ENCODE data around the gene L3MBTL3. TPM values are rescaled to one million over a fixed set of nuclear protein-coding genes. Genes with fewer than 3 reads are reported as not detected.
"Not testable (repeated sequence)": the region's sequence is repeated elsewhere in the genome, so short reads cannot be mapped to it uniquely, and the experiment has no call there.

The L3MBTL3 gene
- total RNA-seq, 2 experiments from 2014 or later, result 15.0 to 16.9 TPM

DNA sequence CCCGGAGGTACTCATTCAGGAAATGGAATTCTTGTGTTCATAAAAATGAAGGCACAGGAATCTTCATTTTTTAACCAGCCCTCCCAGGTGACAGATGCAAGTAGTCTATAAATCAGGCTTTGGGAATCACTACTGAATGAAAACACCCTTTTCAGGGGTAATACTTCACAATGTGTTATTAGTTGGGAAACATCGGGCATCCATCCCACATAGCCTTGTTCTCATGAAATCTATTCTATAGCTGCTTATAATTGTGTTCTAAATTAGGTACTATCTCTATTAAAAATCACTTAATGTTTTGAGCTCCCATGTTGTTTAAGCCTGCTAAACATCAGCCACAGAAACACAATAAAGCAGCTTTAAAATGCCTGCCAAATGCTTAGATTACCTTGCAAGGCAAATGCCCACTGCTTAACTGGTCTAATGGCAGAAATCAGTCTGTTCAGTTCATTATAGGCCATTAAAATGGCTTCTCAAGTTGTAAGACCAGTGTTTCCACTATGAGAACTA, 94.9 kb downstream of the L3MBTL3 start:
- H3K4me3 Mint-ChIP-seq, result no peak overlapping the region
- peaks cover 51% of the 10 kb centered on the region for H3K36me3 Mint-ChIP-seq (ENCODE audit: low read depth)
- POLR2A ChIA-PET, result no interaction called here
- peaks cover 8% of the 10 kb centered on the region for H3K9me3 Mint-ChIP-seq
- H3K27ac Mint-ChIP-seq, result no peak overlapping the region
- DNase-seq, result no peak
- peaks cover 2% of the 10 kb centered on the region for H3K4me1 Mint-ChIP-seq
- no peaks in the 10 kb centered on the region for H3K27me3 Mint-ChIP-seq
- CTCF ChIA-PET, result interaction anchor here (1.3 to 2.1 kb wide), 2 partner anchors 129 to 169 kb away, joined by 3 to 5 read pairs; no protein-coding TSS in a partner anchor

DNA sequence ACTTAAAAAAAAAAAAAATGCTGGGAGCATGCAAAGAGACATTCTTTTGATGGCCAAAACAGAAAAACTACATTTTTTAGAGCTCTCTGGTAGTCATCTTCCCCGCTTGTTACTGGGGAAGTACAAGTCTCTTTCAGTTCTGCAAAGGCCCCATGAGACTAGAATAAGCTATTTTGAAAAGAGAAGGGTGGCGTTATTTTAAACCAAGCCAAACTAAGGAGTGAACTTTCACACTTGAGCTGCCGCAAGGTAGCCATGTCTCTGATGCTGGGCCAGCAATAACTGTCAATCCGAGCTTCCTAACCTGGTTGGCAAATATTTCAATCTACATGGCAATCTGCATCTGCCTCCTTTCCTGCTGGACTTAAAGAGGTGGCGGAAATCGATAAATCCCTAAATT, 96.7 kb downstream of the L3MBTL3 start:
- H3K36me3 Mint-ChIP-seq (ENCODE audit: low read depth), result peaks cover 41% of the 10 kb centered on the region
- H3K9me3 Mint-ChIP-seq, result peaks cover 3% of the 10 kb centered on the region
- no peak for DNase-seq
- H3K4me3 Mint-ChIP-seq, result no peak overlapping the region
- H3K4me1 Mint-ChIP-seq, result no peaks in the 10 kb centered on the region
- CTCF ChIA-PET, result no interaction called here
- H3K27ac Mint-ChIP-seq, result no peak overlapping the region
- POLR2A ChIA-PET, result interaction anchor here (0.7 kb wide), 1 partner anchor 27 kb away, joined by 4 read pairs; no protein-coding TSS in a partner anchor
- H3K27me3 Mint-ChIP-seq, result no peaks in the 10 kb centered on the region

DNA sequence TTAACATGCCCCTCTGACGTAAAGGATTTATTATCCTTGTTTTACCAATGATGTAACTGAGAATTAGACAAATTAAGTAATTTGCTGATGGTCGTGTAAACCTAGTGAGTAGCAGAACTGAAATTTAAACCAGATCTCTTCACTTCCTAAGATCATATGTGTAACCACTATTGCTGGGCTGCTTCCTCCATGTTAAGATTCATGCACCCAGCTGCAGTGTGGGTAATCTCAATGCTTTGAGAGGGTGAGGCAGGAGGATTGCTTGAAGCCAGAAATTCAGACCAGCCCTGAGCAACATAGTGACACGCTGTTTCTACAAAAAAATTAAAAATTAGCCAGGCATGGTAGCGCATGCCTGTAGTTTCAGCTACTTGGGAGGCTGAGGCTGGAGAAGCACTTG, 97.9 kb downstream of the L3MBTL3 start:
- DNase-seq, result no peak
- H3K36me3 Mint-ChIP-seq (ENCODE audit: low read depth), result peaks cover 32% of the 10 kb centered on the region
- no peak overlapping the region for H3K27ac Mint-ChIP-seq
- CTCF ChIA-PET, result no interaction called here
- no peak overlapping the region for H3K4me3 Mint-ChIP-seq
- no peaks in the 10 kb centered on the region for H3K9me3 Mint-ChIP-seq
- POLR2A ChIA-PET, result no interaction called here
- no peaks in the 10 kb centered on the region for H3K27me3 Mint-ChIP-seq
- H3K4me1 Mint-ChIP-seq, result no peaks in the 10 kb centered on the region

DNA sequence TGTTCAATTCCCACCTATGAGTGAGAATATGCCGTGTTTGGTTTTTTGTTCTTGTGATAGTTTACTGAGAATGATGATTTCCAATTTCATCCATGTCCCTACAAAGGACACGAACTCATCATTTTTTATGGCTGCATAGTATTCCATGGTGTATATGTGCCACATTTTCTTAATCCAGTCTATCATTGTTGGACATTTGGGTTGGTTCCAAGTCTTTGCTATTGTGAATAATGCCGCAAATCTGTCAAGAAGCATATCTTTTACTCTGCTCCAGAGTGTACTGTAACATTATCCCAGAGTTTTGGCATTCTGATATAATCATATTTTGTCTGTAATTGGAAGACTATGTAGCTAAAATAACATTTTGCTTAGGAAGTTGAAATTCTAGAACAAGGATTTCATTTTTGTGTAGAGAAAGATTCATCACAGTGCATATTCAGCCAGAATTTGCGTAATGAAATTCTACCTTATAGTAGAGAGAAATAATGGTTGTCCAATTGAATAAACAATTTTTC, 98.9 kb downstream of the L3MBTL3 start:
- POLR2A ChIA-PET, result not testable (repeated sequence)

DNA sequence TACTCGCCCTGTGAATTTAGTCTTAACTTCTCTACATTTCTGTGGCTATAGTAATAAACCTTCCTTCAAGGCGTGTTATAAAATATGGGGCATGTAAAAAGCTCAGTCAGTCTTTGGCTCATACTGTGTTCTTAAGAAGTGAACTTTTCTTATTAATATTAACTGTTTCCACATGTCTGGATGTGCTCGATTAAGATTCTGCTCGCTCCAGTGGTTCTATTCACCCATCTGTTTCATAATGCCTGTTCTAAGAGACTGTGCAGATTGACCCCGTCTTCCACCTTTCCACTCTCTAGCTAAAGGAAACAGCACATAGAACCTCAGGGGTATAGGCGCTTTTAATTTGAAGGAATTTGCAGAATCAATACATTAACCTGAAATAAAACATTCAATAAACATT, 99.9 kb downstream of the L3MBTL3 start:
- Mint-ChIP-seq H3K4me3 (no peak overlapping the region), H3K9me3 (no peaks in the 10 kb centered on the region), H3K4me1 (no peaks in the 10 kb centered on the region), H3K27me3 (no peaks in the 10 kb centered on the region), H3K27ac (no peak overlapping the region), H3K36me3 (ENCODE audit: low read depth) (peaks cover 18% of the 10 kb centered on the region)
- DNase-seq, result no peak
- POLR2A ChIA-PET, result interaction anchor here (0.5 kb wide), 1 partner anchor 444 kb away, joined by 3 read pairs; no protein-coding TSS in a partner anchor
- CTCF ChIA-PET, result interaction anchor here (1.1 kb wide), 1 partner anchor 176 kb away, joined by 3 read pairs; no protein-coding TSS in a partner anchor

More for the DNA sequence above, 98.9 kb downstream of the L3MBTL3 start:
- CTCF ChIA-PET, H3K9me3 Mint-ChIP-seq, H3K4me3 Mint-ChIP-seq, H3K4me1 Mint-ChIP-seq, DNase-seq, H3K27me3 Mint-ChIP-seq, H3K27ac Mint-ChIP-seq: not testable (repeated sequence)
- H3K36me3 Mint-ChIP-seq (ENCODE audit: low read depth), result peaks cover 26% of the 10 kb centered on the region

DNA sequence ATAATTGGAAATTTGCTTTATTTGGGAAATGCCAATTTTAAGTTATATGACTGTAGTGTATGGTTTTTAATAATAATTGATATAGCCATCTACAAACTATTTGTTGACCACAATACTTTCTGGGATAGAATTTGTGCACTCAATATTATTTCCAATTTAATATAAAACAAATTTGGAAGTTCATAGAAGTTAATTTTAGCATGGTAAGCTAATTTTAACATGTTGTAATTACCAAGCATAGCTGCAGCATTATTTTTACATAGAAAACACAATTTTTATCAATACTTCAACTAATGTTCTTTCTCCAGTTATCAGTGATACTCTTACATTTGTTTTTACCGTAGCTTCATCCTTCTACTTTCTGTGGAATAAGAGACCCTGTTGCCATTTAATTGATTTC, 100.8 kb downstream of the L3MBTL3 start:
- Mint-ChIP-seq H3K27ac (no peak overlapping the region), H3K4me1 (no peaks in the 10 kb centered on the region), H3K9me3 (no peaks in the 10 kb centered on the region), H3K27me3 (no peaks in the 10 kb centered on the region), H3K36me3 (ENCODE audit: low read depth) (peaks cover 21% of the 10 kb centered on the region), H3K4me3 (no peak overlapping the region)
- POLR2A ChIA-PET, result no interaction called here
- CTCF ChIA-PET, result interaction anchor here (1.1 to 1.5 kb wide), 2 partner anchors 12 to 175 kb away, joined by 3 read pairs; no protein-coding TSS in a partner anchor
- DNase-seq, result no peak

DNA sequence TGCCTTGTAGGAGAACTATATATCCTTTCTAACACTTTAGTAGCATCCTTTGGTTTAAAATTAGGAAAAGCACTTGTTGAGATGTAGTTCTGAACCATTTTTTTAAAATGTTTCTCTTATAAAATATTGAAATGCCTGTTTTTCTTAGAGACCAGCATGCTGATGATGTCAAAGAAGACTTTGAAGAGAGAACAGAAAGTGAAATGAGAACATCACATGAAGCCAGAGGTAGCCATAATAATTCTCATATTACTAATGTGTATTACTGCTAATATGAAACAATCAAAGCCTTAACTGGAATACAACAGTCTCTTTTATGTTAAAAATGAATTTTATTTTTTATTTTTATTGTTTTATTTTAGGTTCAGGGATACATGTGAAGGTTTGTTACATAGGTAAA, 102.3 kb downstream of the L3MBTL3 start:
- no peak for DNase-seq
- peaks cover 22% of the 10 kb centered on the region for H3K36me3 Mint-ChIP-seq (ENCODE audit: low read depth)
- ChIA-PET CTCF (no interaction called here), POLR2A (no interaction called here)
- no peak overlapping the region for H3K27ac Mint-ChIP-seq
- no peaks in the 10 kb centered on the region for H3K9me3 Mint-ChIP-seq
- H3K4me1 Mint-ChIP-seq, result no peaks in the 10 kb centered on the region
- H3K4me3 Mint-ChIP-seq, result no peak overlapping the region
- no peaks in the 10 kb centered on the region for H3K27me3 Mint-ChIP-seq

DNA sequence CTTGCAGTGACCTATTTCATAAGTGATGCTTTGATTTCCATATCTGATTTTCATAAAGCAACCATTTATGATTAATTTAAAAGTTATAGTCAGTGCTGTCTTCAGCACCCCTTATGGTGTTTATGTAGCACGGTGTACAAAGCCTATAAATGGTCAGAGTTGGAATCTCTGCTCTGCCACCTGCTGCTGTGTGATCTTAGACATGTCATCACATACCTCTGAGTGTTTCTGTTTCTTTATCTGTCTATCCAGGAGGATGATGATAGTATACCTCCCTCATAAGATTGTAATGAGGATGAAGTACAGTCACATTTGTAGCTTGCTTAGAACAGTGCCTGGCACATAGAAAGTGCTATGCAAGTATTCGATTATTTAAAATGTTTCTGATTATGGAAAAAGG, 103.9 kb downstream of the L3MBTL3 start:
- POLR2A ChIA-PET, result no interaction called here
- H3K4me1 Mint-ChIP-seq, result peaks cover 2% of the 10 kb centered on the region
- H3K27ac Mint-ChIP-seq, result no peak overlapping the region
- H3K27me3 Mint-ChIP-seq, result no peaks in the 10 kb centered on the region
- H3K4me3 Mint-ChIP-seq, result no peak overlapping the region
- H3K36me3 Mint-ChIP-seq (ENCODE audit: low read depth), result peaks cover 19% of the 10 kb centered on the region
- no peak for DNase-seq
- CTCF ChIA-PET, result interaction anchor here (0.6 kb wide), 1 partner anchor 62 kb away, joined by 3 read pairs; no protein-coding TSS in a partner anchor
- no peaks in the 10 kb centered on the region for H3K9me3 Mint-ChIP-seq

DNA sequence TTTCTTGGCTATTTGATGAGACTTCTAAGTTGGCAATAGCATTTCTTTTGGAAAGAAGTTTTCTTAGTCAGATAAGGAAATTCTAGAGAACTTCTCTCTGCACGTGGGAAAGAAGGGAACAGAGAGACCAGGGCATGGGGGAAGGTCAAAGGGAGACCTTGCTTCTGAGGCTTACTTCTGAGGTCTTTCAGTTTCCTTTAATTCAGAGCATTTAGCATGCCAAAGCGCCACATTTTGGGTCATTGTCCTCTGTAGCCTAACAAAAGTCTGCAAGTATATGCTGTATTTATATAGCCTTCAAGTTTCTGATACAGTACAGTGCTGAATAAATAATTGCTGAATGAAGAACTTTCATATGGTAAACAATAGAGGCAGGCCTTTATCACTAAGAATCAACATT, 108.8 kb downstream of the L3MBTL3 start:
- H3K27me3 Mint-ChIP-seq, result no peaks in the 10 kb centered on the region
- H3K4me3 Mint-ChIP-seq, result no peak overlapping the region
- H3K36me3 Mint-ChIP-seq (ENCODE audit: low read depth), result peaks cover 32% of the 10 kb centered on the region
- no peak overlapping the region for H3K27ac Mint-ChIP-seq
- ChIA-PET POLR2A (no interaction called here), CTCF (no interaction called here)
- DNase-seq, result no peak
- peaks cover 5% of the 10 kb centered on the region for H3K9me3 Mint-ChIP-seq
- peaks cover 28% of the 10 kb centered on the region for H3K4me1 Mint-ChIP-seq

DNA sequence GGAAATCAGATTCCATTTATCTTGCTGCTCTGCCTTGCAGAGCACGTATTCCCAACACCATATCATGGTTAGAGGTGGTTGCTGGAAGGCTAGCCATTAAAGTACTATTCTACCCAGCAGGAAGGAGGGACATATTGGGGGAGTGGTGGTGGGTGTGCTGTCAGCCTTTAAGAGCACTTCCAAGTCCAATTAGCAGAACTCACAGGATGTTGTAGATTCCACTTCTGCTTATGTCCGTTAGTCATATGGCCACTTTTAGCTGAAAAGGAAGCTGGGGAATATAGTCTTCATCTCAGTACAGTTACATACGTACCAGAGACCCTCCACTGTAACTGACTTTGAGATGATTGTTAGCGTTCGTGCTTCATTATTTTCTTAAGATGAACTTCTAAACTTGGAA, 109.9 kb downstream of the L3MBTL3 start:
- no peaks in the 10 kb centered on the region for H3K27me3 Mint-ChIP-seq
- no peak overlapping the region for H3K4me3 Mint-ChIP-seq
- ChIA-PET POLR2A (no interaction called here), CTCF (no interaction called here)
- peaks cover 32% of the 10 kb centered on the region for H3K36me3 Mint-ChIP-seq (ENCODE audit: low read depth)
- peaks cover 5% of the 10 kb centered on the region for H3K9me3 Mint-ChIP-seq
- H3K4me1 Mint-ChIP-seq, result peaks cover 38% of the 10 kb centered on the region
- no peak for DNase-seq
- no peak overlapping the region for H3K27ac Mint-ChIP-seq

DNA sequence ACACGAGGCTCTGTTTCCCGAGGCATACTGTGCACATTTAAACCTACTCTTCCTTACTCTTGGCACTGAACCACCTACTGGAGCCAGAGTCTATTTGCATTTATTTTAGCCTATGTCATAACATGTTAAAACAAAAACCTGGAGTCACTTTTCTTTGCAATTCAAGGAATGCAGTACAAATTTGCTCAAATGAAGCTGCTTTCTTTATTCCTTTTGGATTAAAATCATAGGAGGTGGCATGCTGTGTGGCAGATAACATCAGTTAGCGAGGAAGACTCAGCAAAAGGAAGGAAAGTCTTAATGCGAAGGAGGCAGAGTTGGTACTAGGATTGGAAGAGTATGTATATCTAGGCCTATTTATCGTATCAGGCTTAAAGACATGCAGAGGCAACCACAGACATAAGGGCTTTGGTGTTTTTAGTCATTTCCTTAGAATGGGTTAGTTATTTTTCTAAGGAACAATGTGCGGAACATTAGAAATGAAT, 111.4 kb downstream of the L3MBTL3 start:
- DNase-seq, result no peak
- ChIA-PET CTCF (interaction anchor here (1.3 to 1.9 kb wide), 2 partner anchors 94 to 153 kb away, joined by 3 to 5 read pairs; no protein-coding TSS in a partner anchor), POLR2A (interaction anchor here (1.1 kb wide), 1 partner anchor 94 kb away, joined by 4 read pairs; the partner anchor contains the start of gene SAMD3)
- peaks cover 51% of the 10 kb centered on the region for H3K4me1 Mint-ChIP-seq
- H3K27ac Mint-ChIP-seq, result peak overlapping the region; percentile 9
- H3K36me3 Mint-ChIP-seq (ENCODE audit: low read depth), result peaks cover 40% of the 10 kb centered on the region
- peaks cover 5% of the 10 kb centered on the region for H3K9me3 Mint-ChIP-seq
- no peak overlapping the region for H3K4me3 Mint-ChIP-seq
- no peaks in the 10 kb centered on the region for H3K27me3 Mint-ChIP-seq

DNA sequence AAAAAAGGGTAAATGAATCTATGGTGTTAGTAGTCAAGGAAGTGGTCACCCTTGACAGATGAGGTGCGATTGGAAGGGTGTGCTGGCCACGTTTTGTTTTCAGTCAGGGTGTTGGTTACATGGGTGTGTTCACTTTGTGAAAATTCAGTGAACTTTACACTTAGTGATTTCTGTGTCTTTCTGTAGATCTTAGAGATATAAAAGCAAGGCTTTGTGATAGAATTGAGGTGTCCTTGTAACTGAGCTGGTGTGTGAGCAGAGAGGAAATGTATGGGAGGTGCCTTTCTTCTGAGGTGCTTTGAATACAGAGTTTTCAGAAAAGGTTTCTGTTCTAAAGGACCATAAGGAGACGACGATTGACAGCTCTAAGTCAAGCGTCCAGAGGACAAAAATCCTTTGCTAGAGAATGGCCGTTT, 113.9 kb downstream of the L3MBTL3 start:
- DNase-seq, result peak; percentile 86
- H3K36me3 Mint-ChIP-seq (ENCODE audit: low read depth), result peaks cover 44% of the 10 kb centered on the region
- H3K4me3 Mint-ChIP-seq, result peak overlapping the region; percentile 54
- H3K27me3 Mint-ChIP-seq, result no peaks in the 10 kb centered on the region
- ChIA-PET CTCF (interaction anchor here (0.9 to 1.5 kb wide), 6 partner anchors 72 to 150 kb away, joined by 3 to 8 read pairs (median 4); partner anchors contain the start of gene SAMD3), POLR2A (interaction anchor here (0.6 to 2.2 kb wide), 13 partner anchors 9 to 570 kb away, joined by 3 to 32 read pairs (median 3); partner anchors contain the start of gene SAMD3)
- peaks cover 67% of the 10 kb centered on the region for H3K4me1 Mint-ChIP-seq
- H3K27ac Mint-ChIP-seq, result peak overlapping the region; percentile 90
- peaks cover 8% of the 10 kb centered on the region for H3K9me3 Mint-ChIP-seq

DNA sequence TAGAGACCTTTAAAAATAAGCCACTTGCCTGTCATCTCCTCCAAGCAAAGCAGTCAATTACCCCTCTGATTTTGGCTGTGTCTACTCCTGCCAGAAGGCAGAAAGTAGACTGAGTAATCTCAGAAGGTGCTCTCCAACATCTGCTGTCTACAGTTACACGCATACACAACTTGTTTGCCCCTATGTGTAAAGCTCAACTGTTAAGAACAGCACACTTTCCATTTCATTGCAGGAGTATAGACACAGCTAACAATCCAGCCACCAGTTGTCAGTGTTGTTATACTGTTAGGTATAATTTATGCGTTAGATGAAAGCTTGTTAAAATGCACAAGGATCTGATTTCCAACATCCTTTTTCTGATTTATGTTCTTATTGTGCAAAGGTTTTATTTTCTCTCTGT, 116.2 kb downstream of the L3MBTL3 start:
- no peak for DNase-seq
- Mint-ChIP-seq H3K4me3 (peak overlapping the region; percentile 14), H3K4me1 (peaks cover 87% of the 10 kb centered on the region), H3K27ac (peak overlapping the region; percentile 63), H3K36me3 (ENCODE audit: low read depth) (peaks cover 64% of the 10 kb centered on the region), H3K27me3 (no peaks in the 10 kb centered on the region), H3K9me3 (peaks cover 13% of the 10 kb centered on the region)
- CTCF ChIA-PET, result interaction anchor here (0.6 to 3.5 kb wide), 10 partner anchors 46 to 745 kb away, joined by 3 to 13 read pairs (median 4); partner anchors contain the start of gene SAMD3
- POLR2A ChIA-PET, result interaction anchor here (1.3 kb wide), 1 partner anchor 89 kb away, joined by 4 read pairs; no protein-coding TSS in a partner anchor
